NCI-H1105 treated with DMSO at 0.1 percent for 48 hours (cell line): ENCODE data around the gene OR6C65.
"Not testable (repeated sequence)": the region's sequence is repeated elsewhere in the genome, so short reads cannot be mapped to it uniquely, and the experiment has no call there.

Source experiments
- DNase-seq: peaks from one replicate; lab custom pipeline; 2025; lab: John Stamatoyannopoulos, UW

OR6C65 gene

GRCh38 chr12:55400229-55400628 is at the start of gene OR6C65:
Gene OR6C65, plus strand, starts transcription at chr12:55400529. Its CDS starts 0 bp downstream, at chr12:55400529.
- DNase-seq: no peak

GRCh38 chr12:55355338-55355737 is 45.0 kb upstream of the OR6C65 start:
- not testable (repeated sequence) for DNase-seq

GRCh38 chr12:55362675-55363074 is 37.7 kb upstream of the OR6C65 start, which contains the start of gene OR6C75:
Gene OR6C75, plus strand, starts transcription at chr12:55362975. Its CDS starts 2,136 bp downstream, at chr12:55365111.
- DNase-seq: no peak

- DNase-seq: no peak
These were observed 35.2 kb upstream of the OR6C65 start for GRCh38 chr12:55365086-55365485.

- DNase-seq: no peak
These were observed 27.8 kb upstream of the OR6C65 start for GRCh38 chr12:55372521-55372920.

- DNase-seq: no peak
These were observed 14.4 kb upstream of the OR6C65 start for GRCh38 chr12:55385891-55386290.

GRCh38 chr12:55392032-55392795 is 8.1 kb upstream of the OR6C65 start:
- no peak for DNase-seq

GRCh38 chr12:55396326-55396725 is 4.0 kb upstream of the OR6C65 start:
- no peak for DNase-seq

GRCh38 chr12:55407866-55408265 is 7.5 kb downstream of the OR6C65 start:
- DNase-seq: no peak

- DNase-seq: not testable (repeated sequence)
These were observed 8.8 kb downstream of the OR6C65 start for GRCh38 chr12:55409133-55409532.

GRCh38 chr12:55412138-55412537 is 11.8 kb downstream of the OR6C65 start:
- not testable (repeated sequence) for DNase-seq

- DNase-seq: not testable (repeated sequence)
These were observed 13.4 kb downstream of the OR6C65 start for GRCh38 chr12:55413498-55414388.

GRCh38 chr12:55414396-55414823 is 14.1 kb downstream of the OR6C65 start:
- not testable (repeated sequence) for DNase-seq

GRCh38 chr12:55414889-55415288 is 14.6 kb downstream of the OR6C65 start:
- not testable (repeated sequence) for DNase-seq

GRCh38 chr12:55416961-55417360 is 16.6 kb downstream of the OR6C65 start:
- no peak for DNase-seq

GRCh38 chr12:55420307-55420962 is 20.1 kb downstream of the OR6C65 start:
- no peak for DNase-seq

- no peak for DNase-seq
These were observed 25.6 kb downstream of the OR6C65 start, which contains the start of gene OR6C76 for GRCh38 chr12:55425954-55426353. Gene OR6C76, plus strand, starts transcription at chr12:55426254. Its CDS starts 0 bp downstream, at chr12:55426254.

GRCh38 chr12:55428331-55429243 is 28.3 kb downstream of the OR6C65 start:
- no peak for DNase-seq

GRCh38 chr12:55441233-55441632 is 40.9 kb downstream of the OR6C65 start:
- DNase-seq: not testable (repeated sequence)

GRCh38 chr12:55443776-55444175 is 43.4 kb downstream of the OR6C65 start, which contains the start of gene OR6C2:
Gene OR6C2, plus strand, starts transcription at chr12:55444076. Its CDS starts 8,138 bp downstream, at chr12:55452214.
- no peak for DNase-seq

GRCh38 chr12:55445357-55445756 is 45.0 kb downstream of the OR6C65 start:
- no peak for DNase-seq
